Cardiac fibroblast (primary cell): ENCODE data around the gene CAPZA1.

Experiments used
- DNase-seq, 2 donors: peaks; one replicate each; pipeline versions ENCODE4 v3.0.0 to v3.0.0-alpha.2; 2010; ENCODE audit warnings: low read depth in 2 of 2
- H3K4me3 ChIP-seq, 2 donors: replicated peaks in 1 of 2; 1 replicate in 1 of 2; 2 replicates in 1 of 2; pipeline ENCODE4 v1.5.1; 2011; ENCODE audit warnings: low read depth in 2 of 2, low read length in 2 of 2, mild to moderate bottlenecking in 2 of 2, moderate library complexity in 1 of 2
- CTCF ChIP-seq: IDR thresholded peaks from one replicate; pipeline ENCODE4 v1.5.1; 2011; ENCODE audit warnings: low read depth, mild to moderate bottlenecking, low read length, inconsistent platforms

The CAPZA1 gene

GRCh38 chr1:112712701-112713128 is 93.1 kb downstream of the CAPZA1 start:
- TF ChIP-seq CTCF, result no peak
- no peak for DNase-seq
- no peak overlapping the region for H3K4me3 ChIP-seq

GRCh38 chr1:112713466-112714312 is 94.1 kb downstream of the CAPZA1 start:
- no peak for DNase-seq
- H3K4me3 ChIP-seq, result peak overlapping the region; percentile 61 to 65
- no peak for TF ChIP-seq CTCF

- peak in 1 of 2 donors; percentile 22 for DNase-seq
- peak overlapping the region; percentile 61 to 65 for H3K4me3 ChIP-seq
- no peak for TF ChIP-seq CTCF
These were observed 95.0 kb downstream of the CAPZA1 start for GRCh38 chr1:112714313-112715263.

- DNase-seq, result peak; percentile 92 to 97
- no peak for TF ChIP-seq CTCF
- peak within 1 kb of the TSS; percentile 61 to 65 for H3K4me3 ChIP-seq
These were observed 95.8 kb downstream of the CAPZA1 start, which contains the start of gene PPM1J for GRCh38 chr1:112715264-112716053. PPM1J (minus strand) TSS chr1:112715332; CDS start chr1:112715301, 31 bp downstream.

GRCh38 chr1:112716133-112716720 is 96.6 kb downstream of the CAPZA1 start:
- TF ChIP-seq CTCF, result peak; percentile 93
- H3K4me3 ChIP-seq, result peak overlapping the region; percentile 58 to 65
- DNase-seq, result peak; percentile 95
